ENCODE data around the gene PRKCB.
"Not testable (repeated sequence)": the region's sequence is repeated elsewhere in the genome, so short reads cannot be mapped to it uniquely, and the experiment has no call there.

The PRKCB gene

DNA sequence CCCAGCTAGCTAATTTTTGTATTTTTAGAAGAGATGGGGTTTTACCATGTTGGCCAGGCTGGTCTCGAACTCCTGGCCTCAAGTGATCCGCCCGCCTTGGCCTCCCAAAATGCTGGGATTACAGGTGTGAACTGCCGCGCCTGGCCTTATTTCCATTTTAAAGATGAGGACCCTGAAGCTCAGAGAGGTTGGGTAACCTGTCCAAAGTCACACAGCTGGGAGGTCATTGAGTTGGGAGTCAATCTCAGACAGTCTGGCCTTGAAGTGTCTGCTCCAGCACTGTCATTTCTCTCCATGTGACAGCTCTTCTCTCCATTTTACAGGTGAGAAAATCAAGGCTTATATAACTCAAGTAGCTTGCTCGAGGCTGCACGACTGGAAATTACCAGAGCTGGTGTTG, 179.2 kb downstream of the PRKCB start:
- H3K9me3 Mint-ChIP-seq, H3K4me3 Mint-ChIP-seq, ATAC-seq, H3K27me3 Mint-ChIP-seq: not testable (repeated sequence)
- Mint-ChIP-seq H3K36me3 (peaks cover 33% of the 10 kb centered on the region), H3K4me1 (peaks cover 93% of the 10 kb centered on the region), H3K27ac (peak overlapping the region; percentile 71)

DNA sequence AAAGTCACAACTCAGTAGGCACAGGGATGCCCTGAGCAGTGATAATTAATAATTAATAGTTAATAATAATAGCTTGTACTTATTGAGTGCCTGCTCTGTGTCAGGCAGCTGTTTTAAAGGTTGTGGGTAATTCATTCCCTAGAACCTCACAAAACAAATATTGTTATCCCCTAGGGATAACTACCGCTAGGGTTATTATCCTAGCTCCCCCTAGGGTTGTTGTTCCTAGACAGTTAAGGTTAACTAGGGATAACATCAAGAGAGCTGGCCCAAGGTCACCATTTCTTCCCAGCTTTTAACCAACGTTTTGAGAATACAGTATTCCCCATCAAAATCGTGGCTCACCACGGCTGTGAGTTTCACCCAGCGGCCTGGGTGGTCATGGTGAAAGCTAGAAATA, 180.1 kb downstream of the PRKCB start:
- no peaks in the 10 kb centered on the region for H3K9me3 Mint-ChIP-seq
- no peak for ATAC-seq
- H3K4me1 Mint-ChIP-seq = peaks cover 89% of the 10 kb centered on the region
- H3K4me3 Mint-ChIP-seq = no peak overlapping the region
- no peaks in the 10 kb centered on the region for H3K27me3 Mint-ChIP-seq
- H3K27ac Mint-ChIP-seq = peak overlapping the region; percentile 71
- peaks cover 33% of the 10 kb centered on the region for H3K36me3 Mint-ChIP-seq

DNA sequence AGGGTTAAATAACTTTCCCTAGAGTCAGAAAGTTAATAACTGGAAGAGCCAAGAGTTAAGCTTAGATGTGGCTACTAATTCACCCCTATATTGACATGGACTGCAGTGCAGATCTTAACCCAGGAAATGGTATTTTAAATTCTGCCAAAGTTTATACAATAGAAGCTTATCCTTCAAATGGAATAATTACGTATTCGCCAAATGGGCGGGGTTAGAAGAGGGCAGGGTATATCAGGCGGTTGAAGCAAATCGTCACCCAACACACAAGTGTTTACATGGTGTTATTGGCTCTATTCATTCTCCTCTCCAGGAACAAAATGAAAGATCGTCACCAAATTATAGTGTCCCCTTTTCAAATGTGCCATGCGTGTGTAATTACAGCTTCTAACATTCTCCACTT, 182.7 kb downstream of the PRKCB start:
- Mint-ChIP-seq H3K27ac (peak overlapping the region; percentile 84), H3K36me3 (peaks cover 30% of the 10 kb centered on the region), H3K4me3 (no peak overlapping the region), H3K9me3 (peaks cover 5% of the 10 kb centered on the region), H3K27me3 (no peaks in the 10 kb centered on the region), H3K4me1 (peaks cover 89% of the 10 kb centered on the region)
- ATAC-seq = no peak

DNA sequence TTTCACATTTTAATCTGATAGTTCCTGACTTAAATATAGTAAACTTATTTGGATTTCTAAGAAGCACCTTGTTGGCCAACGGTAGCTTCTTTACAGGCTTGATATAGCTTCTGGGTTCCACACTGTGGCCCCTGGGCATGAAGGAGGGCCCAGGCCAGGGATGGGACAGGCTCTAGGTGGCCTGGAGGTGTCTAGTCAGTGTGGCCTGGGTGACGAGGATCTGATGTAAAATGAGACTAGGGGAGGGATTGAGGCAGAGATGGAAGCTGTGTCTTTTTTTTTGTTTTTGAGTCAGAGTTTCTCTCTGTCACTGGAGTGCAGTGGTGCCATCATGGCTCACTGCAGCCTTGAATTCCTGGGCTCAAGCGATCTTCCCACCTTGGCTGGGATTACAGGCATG, 187.0 kb downstream of the PRKCB start:
- no peaks in the 10 kb centered on the region for H3K27me3 Mint-ChIP-seq
- peaks cover 82% of the 10 kb centered on the region for H3K4me1 Mint-ChIP-seq
- no peak overlapping the region for H3K4me3 Mint-ChIP-seq
- H3K9me3 Mint-ChIP-seq = peaks cover 5% of the 10 kb centered on the region
- H3K36me3 Mint-ChIP-seq = peaks cover 20% of the 10 kb centered on the region
- H3K27ac Mint-ChIP-seq = peak overlapping the region; percentile 84
- no peak for ATAC-seq

DNA sequence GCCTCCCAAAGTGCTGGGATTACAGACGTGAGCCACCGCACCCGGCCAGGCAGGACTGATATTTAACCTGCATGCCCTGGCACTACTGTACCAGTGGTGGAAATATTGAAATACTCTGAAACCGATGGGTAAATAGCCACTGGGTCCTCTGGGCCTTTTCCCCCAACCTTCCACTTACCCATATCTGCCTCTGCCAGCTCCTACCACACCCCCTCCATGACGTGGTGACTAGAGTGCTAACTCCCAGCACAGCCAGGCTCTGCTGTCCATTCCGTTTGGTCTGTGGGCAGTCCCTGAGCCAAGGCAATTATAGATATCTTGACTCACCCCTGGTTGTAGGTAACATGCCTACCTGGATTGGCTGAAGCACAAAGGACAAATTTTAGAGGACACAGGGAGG, 187.8 kb downstream of the PRKCB start:
- Mint-ChIP-seq H3K9me3 (peaks cover 5% of the 10 kb centered on the region), H3K36me3 (peaks cover 23% of the 10 kb centered on the region), H3K27ac (peak overlapping the region; percentile 84), H3K4me1 (peaks cover 80% of the 10 kb centered on the region), H3K27me3 (no peaks in the 10 kb centered on the region), H3K4me3 (no peak overlapping the region)
- no peak for ATAC-seq

DNA sequence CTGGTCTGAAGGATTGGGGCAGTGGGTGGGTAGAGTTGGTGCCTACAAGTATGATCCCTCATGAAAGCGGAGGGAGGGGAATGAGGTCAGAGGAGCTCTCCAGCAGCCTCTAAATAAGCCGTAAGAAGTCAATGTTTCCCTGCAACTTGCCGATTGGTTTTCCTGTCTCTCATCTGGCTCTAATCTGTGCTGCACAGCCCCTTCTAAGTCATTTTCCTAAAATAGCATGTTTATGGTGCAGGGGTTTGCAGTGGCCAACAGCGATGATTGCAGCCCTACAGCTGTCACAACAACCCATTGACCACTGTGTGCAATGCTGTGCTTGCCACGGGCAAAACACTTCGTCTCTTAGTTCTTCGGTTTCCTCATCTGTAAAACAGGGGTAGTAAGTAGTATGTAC, 189.2 kb downstream of the PRKCB start:
- peaks cover 5% of the 10 kb centered on the region for H3K9me3 Mint-ChIP-seq
- no peaks in the 10 kb centered on the region for H3K27me3 Mint-ChIP-seq
- peaks cover 23% of the 10 kb centered on the region for H3K36me3 Mint-ChIP-seq
- H3K27ac Mint-ChIP-seq = peak overlapping the region; percentile 52
- ATAC-seq = no peak
- peaks cover 68% of the 10 kb centered on the region for H3K4me1 Mint-ChIP-seq
- no peak overlapping the region for H3K4me3 Mint-ChIP-seq

DNA sequence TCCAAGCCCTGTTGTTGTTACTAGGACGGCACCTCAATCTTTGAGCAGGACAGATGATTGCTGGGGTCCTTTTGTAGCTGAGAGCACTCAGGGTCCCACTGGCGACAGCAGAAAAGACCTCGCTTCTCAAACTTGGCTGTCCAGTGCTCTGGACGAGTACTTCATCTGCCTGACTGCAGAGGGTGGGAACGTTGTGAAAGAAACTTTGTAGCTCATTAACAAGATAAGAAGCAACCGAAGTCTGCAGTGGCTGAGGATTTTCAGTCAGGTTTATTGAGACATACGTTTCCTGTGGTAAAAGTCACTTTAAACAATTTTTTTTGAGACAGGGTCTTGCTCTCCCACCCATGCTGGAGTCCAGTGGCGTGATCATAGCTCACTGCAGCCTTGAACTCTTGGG, 191.7 kb downstream of the PRKCB start:
- Mint-ChIP-seq H3K36me3 (peaks cover 25% of the 10 kb centered on the region), H3K4me3 (no peak overlapping the region), H3K27me3 (no peaks in the 10 kb centered on the region), H3K4me1 (peaks cover 58% of the 10 kb centered on the region), H3K9me3 (no peaks in the 10 kb centered on the region), H3K27ac (no peak overlapping the region)
- no peak for ATAC-seq

DNA sequence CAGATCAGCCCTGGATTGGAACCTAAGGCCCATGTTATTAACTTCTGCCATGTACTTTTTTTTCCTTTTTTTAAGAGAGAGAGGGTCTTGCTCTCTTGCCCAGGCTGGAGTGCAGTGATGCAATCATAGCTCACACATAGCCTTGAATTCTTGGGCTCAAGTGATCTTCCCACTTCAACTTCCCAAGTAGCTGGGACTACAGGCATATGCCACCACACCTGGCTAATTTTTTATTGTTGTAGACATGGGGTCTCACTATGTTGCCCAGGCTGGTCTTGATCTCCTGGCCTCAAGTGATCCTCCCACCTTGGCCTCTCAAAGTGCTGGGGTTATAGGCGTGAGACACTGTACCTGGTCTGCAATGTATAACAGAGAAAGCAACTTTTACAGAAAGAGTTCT, 194.1 kb downstream of the PRKCB start:
- H3K9me3 Mint-ChIP-seq, H3K27me3 Mint-ChIP-seq, H3K4me3 Mint-ChIP-seq, ATAC-seq: not testable (repeated sequence)
- Mint-ChIP-seq H3K27ac (peak overlapping the region; percentile 34), H3K4me1 (peaks cover 59% of the 10 kb centered on the region), H3K36me3 (peaks cover 40% of the 10 kb centered on the region)

DNA sequence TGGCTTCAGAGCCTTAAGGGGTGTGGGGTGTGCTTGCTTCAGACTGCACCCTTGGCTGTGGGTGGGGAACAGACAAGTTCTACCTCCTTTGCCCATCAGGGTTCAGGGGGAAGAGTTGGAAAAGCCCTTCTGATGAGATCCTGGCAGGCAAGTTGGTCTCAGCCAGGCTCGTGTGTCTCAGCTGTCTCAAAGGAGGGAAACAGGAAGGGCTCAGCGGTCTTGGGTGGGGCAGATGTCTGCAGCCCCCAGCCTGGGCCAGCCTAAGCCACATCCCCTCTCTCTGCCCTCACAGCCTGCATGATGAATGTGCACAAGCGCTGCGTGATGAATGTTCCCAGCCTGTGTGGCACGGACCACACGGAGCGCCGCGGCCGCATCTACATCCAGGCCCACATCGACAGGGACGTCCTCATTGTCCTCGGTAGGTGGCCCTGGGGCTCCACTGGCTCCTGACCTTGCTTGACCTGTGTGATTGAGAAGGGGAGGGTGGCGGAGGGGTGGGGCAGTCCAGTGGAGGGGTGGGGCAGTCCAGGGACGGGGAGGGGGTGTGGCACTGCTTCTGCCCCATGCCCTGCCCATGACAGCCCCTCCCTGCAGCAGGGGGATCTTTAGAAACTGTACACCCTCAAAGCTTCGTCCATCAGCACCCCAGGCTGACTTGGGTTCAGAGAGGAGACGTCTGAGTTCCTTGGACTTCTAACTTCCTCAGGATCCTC, 199.5 kb downstream of the PRKCB start:
- H3K4me1 Mint-ChIP-seq = peaks cover 54% of the 10 kb centered on the region
- peak overlapping the region; percentile 32 for H3K4me3 Mint-ChIP-seq
- H3K27ac Mint-ChIP-seq = peak overlapping the region; percentile 26
- H3K9me3 Mint-ChIP-seq = peaks cover 7% of the 10 kb centered on the region
- H3K36me3 Mint-ChIP-seq = peaks cover 49% of the 10 kb centered on the region
- no peaks in the 10 kb centered on the region for H3K27me3 Mint-ChIP-seq
- ATAC-seq = peak; percentile 82

DNA sequence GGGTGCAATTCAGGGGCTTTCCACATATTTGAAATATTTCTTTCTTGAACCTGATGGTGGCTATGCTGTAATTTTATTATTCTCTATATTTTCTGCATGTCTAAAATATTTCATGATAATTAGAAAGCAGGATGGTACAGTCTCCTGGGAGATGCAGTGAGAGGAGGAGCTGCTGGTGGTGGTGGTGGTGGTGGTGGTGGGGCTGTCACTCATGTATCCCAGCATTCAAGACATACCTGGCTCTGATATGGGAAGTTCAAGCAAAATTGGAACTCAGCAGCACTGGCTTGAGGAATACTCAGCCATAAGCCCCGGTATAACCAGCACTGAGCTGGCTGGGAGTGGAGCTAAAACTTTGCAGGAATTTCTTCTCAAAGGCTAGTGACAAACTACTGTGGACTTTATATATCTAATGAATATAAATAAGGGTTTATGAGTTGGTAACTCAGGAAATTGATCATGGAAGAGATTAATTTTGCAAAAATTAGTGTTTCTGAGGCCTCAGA, 200.3 kb downstream of the PRKCB start:
- Mint-ChIP-seq H3K4me1 (peaks cover 55% of the 10 kb centered on the region), H3K36me3 (peaks cover 53% of the 10 kb centered on the region), H3K4me3 (peak overlapping the region; percentile 6), H3K9me3 (peaks cover 7% of the 10 kb centered on the region), H3K27ac (peak overlapping the region; percentile 26), H3K27me3 (no peaks in the 10 kb centered on the region)
- no peak for ATAC-seq

DNA sequence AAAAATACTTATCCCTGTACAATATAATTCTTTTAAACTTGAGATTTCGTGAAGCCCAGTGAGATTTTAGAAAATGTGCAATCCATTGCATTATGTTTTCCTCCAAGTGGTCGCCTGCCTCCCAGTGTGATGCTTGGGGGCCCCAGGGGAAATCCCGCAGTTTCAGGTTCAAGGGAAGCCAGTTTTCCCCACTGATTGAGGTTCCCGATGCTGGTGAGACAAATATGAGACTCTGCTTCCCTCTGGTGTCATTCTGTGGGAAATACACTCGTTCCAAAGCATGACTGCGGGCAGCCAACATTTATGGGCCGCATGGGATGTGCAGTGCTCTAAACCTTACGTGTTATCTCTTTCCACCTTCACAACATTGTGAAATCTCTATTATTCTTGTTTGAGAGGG, 200.8 kb downstream of the PRKCB start:
- peaks cover 7% of the 10 kb centered on the region for H3K9me3 Mint-ChIP-seq
- H3K36me3 Mint-ChIP-seq = peaks cover 54% of the 10 kb centered on the region
- no peaks in the 10 kb centered on the region for H3K27me3 Mint-ChIP-seq
- peak overlapping the region; percentile 26 for H3K27ac Mint-ChIP-seq
- H3K4me3 Mint-ChIP-seq = peak overlapping the region; percentile 33
- no peak for ATAC-seq
- peaks cover 56% of the 10 kb centered on the region for H3K4me1 Mint-ChIP-seq

DNA sequence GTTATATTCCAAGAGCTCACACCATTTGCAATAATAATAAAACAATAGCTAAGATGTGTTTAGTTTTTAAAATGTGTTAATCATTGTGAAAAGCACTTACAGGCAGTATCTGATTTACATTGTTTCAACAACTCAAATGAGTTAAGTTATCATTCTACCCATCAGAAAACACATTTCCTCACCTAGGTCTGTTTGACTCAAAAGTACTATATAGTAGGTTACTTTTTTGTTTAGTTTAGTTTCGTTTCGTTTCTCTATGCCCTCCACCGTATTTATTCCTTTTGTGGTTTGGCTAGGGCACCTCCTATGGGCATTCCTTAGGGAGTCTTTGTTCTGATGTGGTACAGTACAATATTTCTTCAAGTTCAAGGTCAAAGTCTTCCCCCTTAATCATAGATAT, 201.6 kb downstream of the PRKCB start:
- Mint-ChIP-seq H3K9me3 (peaks cover 7% of the 10 kb centered on the region), H3K4me3 (no peak overlapping the region), H3K36me3 (peaks cover 49% of the 10 kb centered on the region), H3K27me3 (no peaks in the 10 kb centered on the region), H3K27ac (no peak overlapping the region), H3K4me1 (peaks cover 56% of the 10 kb centered on the region)
- ATAC-seq = no peak

DNA sequence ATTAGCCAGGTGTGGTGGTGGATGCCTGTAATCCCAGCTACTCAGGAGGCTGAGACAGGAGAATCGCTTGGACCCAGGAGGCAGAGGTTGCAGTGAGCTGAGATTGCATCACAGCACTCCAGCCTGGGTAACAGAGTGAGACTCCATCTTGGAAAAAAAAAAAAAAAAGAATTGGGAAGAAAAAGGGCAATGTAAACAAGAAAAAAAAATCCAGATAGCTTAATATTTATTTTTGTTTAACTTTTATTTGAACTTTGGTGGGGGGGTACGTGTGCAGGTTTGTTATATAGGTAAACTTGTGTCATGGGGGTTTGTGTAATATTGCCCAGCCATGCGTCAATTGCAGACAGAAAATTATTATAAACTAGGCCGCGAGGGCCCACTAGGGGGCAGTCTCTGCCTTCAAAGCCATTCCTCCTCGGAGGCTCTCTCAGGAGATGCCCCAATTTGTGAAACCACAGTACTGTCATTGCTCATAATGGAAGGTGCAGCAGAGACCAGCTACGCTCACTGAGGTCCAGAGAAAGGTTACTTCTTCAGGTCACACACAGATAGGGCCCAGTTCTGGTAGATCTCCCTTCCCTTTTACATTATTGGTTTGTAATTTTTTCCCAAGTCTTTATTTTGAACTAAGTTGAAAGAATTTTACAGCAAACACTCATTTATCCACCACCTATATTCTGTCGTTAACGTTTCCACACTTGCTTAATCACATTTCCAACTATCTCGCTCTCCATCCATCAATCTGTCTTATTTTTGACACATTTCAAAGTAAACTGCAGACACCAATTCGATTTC, 206.2 kb downstream of the PRKCB start:
- H3K27ac Mint-ChIP-seq = peak overlapping the region; percentile 50
- H3K27me3 Mint-ChIP-seq = no peaks in the 10 kb centered on the region
- peaks cover 55% of the 10 kb centered on the region for H3K36me3 Mint-ChIP-seq
- peak; percentile 91 for ATAC-seq
- H3K4me3 Mint-ChIP-seq = no peak overlapping the region
- no peaks in the 10 kb centered on the region for H3K9me3 Mint-ChIP-seq
- peaks cover 25% of the 10 kb centered on the region for H3K4me1 Mint-ChIP-seq

DNA sequence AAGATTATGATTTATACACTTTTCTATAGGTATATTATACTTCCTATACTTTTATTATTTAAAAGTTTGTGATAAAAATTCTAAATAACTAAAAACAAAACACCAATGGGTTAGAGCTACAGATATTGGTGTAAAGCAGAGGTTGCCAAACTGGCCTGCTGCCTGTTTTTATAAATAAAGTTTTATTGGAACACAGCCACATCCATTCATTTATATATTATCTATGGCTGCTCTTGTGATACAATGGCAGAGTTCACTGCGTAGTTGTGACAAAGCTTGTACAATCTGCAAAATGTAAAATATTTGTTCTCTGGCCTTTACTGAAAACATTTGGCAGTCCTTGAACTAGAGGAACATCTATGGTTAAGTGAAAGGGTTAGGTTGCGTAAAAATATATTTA, 208.7 kb downstream of the PRKCB start:
- Mint-ChIP-seq H3K36me3 (peaks cover 55% of the 10 kb centered on the region), H3K27ac (no peak overlapping the region), H3K4me3 (no peak overlapping the region), H3K27me3 (no peaks in the 10 kb centered on the region), H3K4me1 (peaks cover 25% of the 10 kb centered on the region), H3K9me3 (no peaks in the 10 kb centered on the region)
- no peak for ATAC-seq

DNA sequence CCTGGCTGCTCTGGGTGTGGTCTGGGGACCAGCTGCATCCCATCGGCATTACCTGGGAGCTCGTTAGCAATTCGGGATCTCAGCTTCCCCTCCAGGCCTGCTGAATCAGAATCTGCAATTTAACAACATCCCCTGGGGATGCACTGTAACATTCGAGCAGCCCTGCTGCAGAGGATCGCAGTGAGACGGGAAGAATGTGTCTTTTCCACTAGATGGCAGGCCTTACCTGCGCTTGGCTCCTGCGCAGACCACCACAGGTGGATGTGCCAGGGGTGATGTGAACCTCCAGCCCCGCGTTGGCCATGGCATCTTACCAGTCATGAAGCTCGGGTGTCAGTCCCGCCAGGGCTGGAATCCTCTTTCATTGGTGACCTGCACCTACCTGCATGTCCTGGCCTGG, 209.9 kb downstream of the PRKCB start:
- no peaks in the 10 kb centered on the region for H3K27me3 Mint-ChIP-seq
- H3K36me3 Mint-ChIP-seq = peaks cover 59% of the 10 kb centered on the region
- H3K4me3 Mint-ChIP-seq = no peak overlapping the region
- H3K27ac Mint-ChIP-seq = peak overlapping the region; percentile 75
- H3K4me1 Mint-ChIP-seq = peaks cover 25% of the 10 kb centered on the region
- H3K9me3 Mint-ChIP-seq = no peaks in the 10 kb centered on the region
- ATAC-seq = no peak

DNA sequence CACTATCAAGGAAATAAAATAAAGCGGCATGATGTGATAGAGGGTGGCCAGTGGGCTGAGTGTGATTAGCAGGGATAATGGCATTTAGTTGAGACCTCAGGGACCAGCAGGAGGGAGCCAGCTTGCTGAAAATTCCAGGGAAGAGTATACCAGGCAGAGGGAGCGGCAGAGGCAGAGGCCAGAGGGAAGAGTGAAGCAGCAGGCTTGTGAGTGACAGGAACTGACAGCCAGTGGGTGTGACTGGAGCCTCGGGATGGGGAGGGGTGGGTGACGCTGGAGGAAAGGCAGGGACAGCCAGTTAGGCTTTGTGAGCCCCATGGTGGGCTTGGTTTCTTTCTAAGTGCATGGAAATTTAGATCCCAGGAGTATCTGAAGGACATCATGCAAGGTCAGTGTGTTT, 210.7 kb downstream of the PRKCB start:
- Mint-ChIP-seq H3K27me3 (no peaks in the 10 kb centered on the region), H3K36me3 (peaks cover 62% of the 10 kb centered on the region), H3K4me1 (peaks cover 21% of the 10 kb centered on the region), H3K9me3 (no peaks in the 10 kb centered on the region), H3K27ac (peak overlapping the region; percentile 75), H3K4me3 (no peak overlapping the region)
- ATAC-seq = no peak

Data from stimulated activated memory B cell treated with anti-CD40 and anti-IgM and Interleukin-4, amounts not matched to agents 10 μg/mL and 1 μg/mL and 100 μg/mL, for 72 hours (primary cell).